Peyer's patch (tissue), 4 donors: ENCODE measurements around the gene IQCH.

Experiments used
- CTCF ChIP-seq, 6 experiments: fragments of 450-650 bp in 4 of 6; fragments of 200-600 bp in 2 of 6; sonication (generic) in 1 of 6; IDR thresholded peaks; one replicate each; pipeline ENCODE4 v1.5.1; 2017 to 2019; ENCODE audit warnings: antibody characterized with exemption in 6 of 6, mild to moderate bottlenecking in 3 of 6, moderate library complexity in 1 of 6
- POLR2A ChIP-seq, 2 donors: fragments of 450-650 bp; IDR thresholded peaks; one replicate each; pipeline ENCODE4 v1.5.1; 2017; ENCODE audit warnings: antibody characterized with exemption in 2 of 2, mild to moderate bottlenecking in 2 of 2, moderate library complexity in 2 of 2

- TF ChIP-seq CTCF (IDR thresholded peaks at IDR 0.05) (no peak), POLR2A (IDR thresholded peaks at IDR 0.05) (no peak)
These were observed 166.5 kb downstream of the IQCH start for GRCh38 chr15:67421105-67421504.
